GM21515 (cell line): ENCODE data around the gene CRYBG2.

ENCODE experiments used
- ATAC-seq: cut with Tn5 transposase; IDR thresholded peaks from one replicate; pipeline ENCODE4 v1.9.1; 2021; ENCODE audit not compliant: unreplicated experiment

Gene CRYBG2

GRCh38 chr1:26372039-26372438 lies 18.1 kb upstream of the CRYBG2 start:
- no peak for ATAC-seq

- no peak for ATAC-seq
Observed at GRCh38 chr1:26370591-26371382, 16.9 kb upstream of the CRYBG2 start.

GRCh38 chr1:26368486-26368885 lies 14.6 kb upstream of the CRYBG2 start:
- no peak for ATAC-seq

- no peak for ATAC-seq
Observed at GRCh38 chr1:26368006-26368405, 14.1 kb upstream of the CRYBG2 start.

GRCh38 chr1:26367441-26367840 lies 13.5 kb upstream of the CRYBG2 start:
- ATAC-seq = no peak

- no peak for ATAC-seq
Observed at GRCh38 chr1:26364956-26365355, 11.0 kb upstream of the CRYBG2 start.

- ATAC-seq = no peak
Observed at GRCh38 chr1:26363549-26364448, 9.9 kb upstream of the CRYBG2 start.

- no peak for ATAC-seq
Observed at GRCh38 chr1:26362331-26362730, 8.4 kb upstream of the CRYBG2 start.

- ATAC-seq = no peak
Observed at GRCh38 chr1:26361605-26362122, 7.7 kb upstream of the CRYBG2 start.

GRCh38 chr1:26360807-26361604 lies 7.1 kb upstream of the CRYBG2 start:
- no peak for ATAC-seq

GRCh38 chr1:26359981-26360806 lies 6.3 kb upstream of the CRYBG2 start:
- ATAC-seq = no peak

- no peak for ATAC-seq
Observed at GRCh38 chr1:26358411-26359384, 4.8 kb upstream of the CRYBG2 start.

- no peak for ATAC-seq
Observed at GRCh38 chr1:26357121-26357602, 3.2 kb upstream of the CRYBG2 start.

GRCh38 chr1:26356106-26356505 lies 2.2 kb upstream of the CRYBG2 start:
- ATAC-seq = no peak

- no peak for ATAC-seq
Observed at GRCh38 chr1:26354972-26355371, 1.0 kb upstream of the CRYBG2 start.

- ATAC-seq = no peak
Observed at GRCh38 chr1:26353210-26353859, 595 bp downstream of the CRYBG2 start.

- no peak for ATAC-seq
Observed at GRCh38 chr1:26352338-26352679, 1.6 kb downstream of the CRYBG2 start.

- ATAC-seq = no peak
Observed at GRCh38 chr1:26351590-26352337, 2.2 kb downstream of the CRYBG2 start.
